ENCODE results near the gene CCN5.
A peak's percentile ranks its signal among the peaks of the same experiment; 100 is the strongest.

Gene CCN5

GRCh38 chr20:44689809-44690208, 25.4 kb upstream of the CCN5 start:
- H2BK5ac ChIP-seq (ENCODE audit: low read depth, low read length, poor library complexity, severe bottlenecking) = no peak overlapping the region
- 69% methylated on average over 2 of the region's 3 CpGs for WGBS
- no peak overlapping the region for H3K9ac ChIP-seq (ENCODE audit: low read length)
- no peak overlapping the region for H4K91ac ChIP-seq (ENCODE audit: low read length)
- no peak for DNase-seq
- H3K36me3 ChIP-seq (ENCODE audit: control insufficient read depth in 1 of 2, insufficient read depth in 2 of 2, low read depth in 1 of 2, low read length in 2 of 2) = no peaks in the 10 kb centered on the region
- no peaks in the 10 kb centered on the region for H3K27me3 ChIP-seq (ENCODE audit: control insufficient read depth in 1 of 2, insufficient read depth in 1 of 2, low read length in 2 of 2)
- no peak overlapping the region for H3K4me2 ChIP-seq (ENCODE audit: low read length, poor library complexity, severe bottlenecking)
- peak overlapping the region; percentile 84 for H2BK15ac ChIP-seq (ENCODE audit: low read depth, poor library complexity, severe bottlenecking)
- peak overlapping the region in 1 of 2 experiments; percentile 74 for H2BK12ac ChIP-seq (ENCODE audit: low read length in 2 of 2)
- H2BK120ac ChIP-seq (ENCODE audit: low read depth, low read length) = no peak overlapping the region
- no peak overlapping the region for H3K4ac ChIP-seq (ENCODE audit: low read depth in 1 of 2, low read length in 2 of 2)
- H3K14ac ChIP-seq (ENCODE audit: low read length in 2 of 2) = no peak overlapping the region
- no peak overlapping the region for H3K18ac ChIP-seq (ENCODE audit: low read depth in 1 of 2, low read length in 2 of 2)
- no peak overlapping the region for H4K8ac ChIP-seq (ENCODE audit: low read length)
- H3K79me1 ChIP-seq (replicated peaks; ENCODE audit: low read length, poor library complexity, severe bottlenecking) = no peaks in the 10 kb centered on the region
- peak overlapping the region; percentile 87 for H2AK5ac ChIP-seq (ENCODE audit: low read length, severe bottlenecking)
- peaks cover 6% of the 10 kb centered on the region for H3K4me1 ChIP-seq (ENCODE audit: control insufficient read depth, insufficient read depth, low read depth, low read length)
- no peak overlapping the region for H3K4me3 ChIP-seq (ENCODE audit: insufficient read depth in 1 of 2, low read depth in 1 of 2, low read length in 2 of 2)
- H3K9me3 ChIP-seq (ENCODE audit: control insufficient read depth, low read length) = no peaks in the 10 kb centered on the region
- no peak overlapping the region for H3K27ac ChIP-seq (ENCODE audit: low read length, poor library complexity, severe bottlenecking)
- H2AFZ ChIP-seq (ENCODE audit: low read depth, low read length) = no peak overlapping the region
- no peak overlapping the region for H3K23ac ChIP-seq (ENCODE audit: low read length in 2 of 2)

DNA sequence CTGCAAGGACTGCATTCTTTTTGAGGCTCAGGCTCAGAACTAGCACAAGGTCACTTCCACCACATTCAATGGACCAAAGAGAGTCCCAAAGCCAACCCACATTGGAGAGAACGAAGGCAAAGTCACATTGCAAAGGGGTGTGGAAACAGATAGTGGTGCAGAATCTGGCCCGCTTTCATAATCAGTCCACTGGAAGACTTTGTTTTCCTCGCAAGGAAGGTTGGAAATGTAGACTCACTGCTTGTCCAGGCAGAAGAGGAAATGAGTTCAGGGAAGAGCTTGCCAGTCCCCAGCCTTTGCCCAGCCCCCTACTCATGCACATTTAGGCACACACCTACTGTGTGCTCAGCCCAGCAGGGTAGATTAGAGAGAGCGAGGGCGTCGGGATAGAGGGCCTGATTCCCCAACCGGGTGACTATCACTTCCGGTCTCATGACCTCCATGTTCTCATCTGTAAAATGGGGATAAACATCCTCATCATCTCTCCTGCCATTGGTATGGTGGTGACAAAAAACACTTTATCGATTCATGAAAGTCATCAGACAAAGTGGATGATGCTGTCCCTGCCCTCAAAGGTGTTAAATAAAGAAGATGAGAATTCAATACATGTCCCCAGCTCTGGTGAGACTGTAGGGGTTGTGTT, 24.3 kb upstream of the CCN5 start:
- Histone ChIP-seq H3K27me3 (ENCODE audit: control insufficient read depth in 1 of 2, insufficient read depth in 1 of 2, low read length in 2 of 2) (no peaks in the 10 kb centered on the region), H4K91ac (ENCODE audit: low read length) (no peak overlapping the region), H3K4ac (ENCODE audit: low read depth in 1 of 2, low read length in 2 of 2) (no peak overlapping the region), H3K36me3 (ENCODE audit: control insufficient read depth in 1 of 2, insufficient read depth in 2 of 2, low read depth in 1 of 2, low read length in 2 of 2) (no peaks in the 10 kb centered on the region), H3K18ac (ENCODE audit: low read depth in 1 of 2, low read length in 2 of 2) (peak overlapping the region; percentile 26 to 79), H3K27ac (ENCODE audit: low read length, poor library complexity, severe bottlenecking) (no peak overlapping the region), H2BK15ac (ENCODE audit: low read depth, poor library complexity, severe bottlenecking) (no peak overlapping the region), H3K14ac (ENCODE audit: low read length in 2 of 2) (no peak overlapping the region), H3K9me3 (ENCODE audit: control insufficient read depth, low read length) (no peaks in the 10 kb centered on the region), H3K4me2 (ENCODE audit: low read length, poor library complexity, severe bottlenecking) (no peak overlapping the region), H2BK12ac (ENCODE audit: low read length in 2 of 2) (peak overlapping the region; percentile 23 to 78), H3K4me1 (ENCODE audit: control insufficient read depth, insufficient read depth, low read depth, low read length) (peaks cover 10% of the 10 kb centered on the region), H3K23ac (ENCODE audit: low read length in 2 of 2) (no peak overlapping the region), H3K79me1 (replicated peaks; ENCODE audit: low read length, poor library complexity, severe bottlenecking) (no peaks in the 10 kb centered on the region), H3K9ac (ENCODE audit: low read length) (peak overlapping the region; percentile 62), H2BK120ac (ENCODE audit: low read depth, low read length) (no peak overlapping the region), H2AFZ (ENCODE audit: low read depth, low read length) (no peak overlapping the region), H3K4me3 (ENCODE audit: insufficient read depth in 1 of 2, low read depth in 1 of 2, low read length in 2 of 2) (no peak overlapping the region), H4K8ac (ENCODE audit: low read length) (no peak overlapping the region), H2BK5ac (ENCODE audit: low read depth, low read length, poor library complexity, severe bottlenecking) (no peak overlapping the region), H2AK5ac (ENCODE audit: low read length, severe bottlenecking) (peak overlapping the region; percentile 5)
- WGBS = 84% methylated on average over 9 of the region's 9 CpGs
- no peak for DNase-seq

DNA sequence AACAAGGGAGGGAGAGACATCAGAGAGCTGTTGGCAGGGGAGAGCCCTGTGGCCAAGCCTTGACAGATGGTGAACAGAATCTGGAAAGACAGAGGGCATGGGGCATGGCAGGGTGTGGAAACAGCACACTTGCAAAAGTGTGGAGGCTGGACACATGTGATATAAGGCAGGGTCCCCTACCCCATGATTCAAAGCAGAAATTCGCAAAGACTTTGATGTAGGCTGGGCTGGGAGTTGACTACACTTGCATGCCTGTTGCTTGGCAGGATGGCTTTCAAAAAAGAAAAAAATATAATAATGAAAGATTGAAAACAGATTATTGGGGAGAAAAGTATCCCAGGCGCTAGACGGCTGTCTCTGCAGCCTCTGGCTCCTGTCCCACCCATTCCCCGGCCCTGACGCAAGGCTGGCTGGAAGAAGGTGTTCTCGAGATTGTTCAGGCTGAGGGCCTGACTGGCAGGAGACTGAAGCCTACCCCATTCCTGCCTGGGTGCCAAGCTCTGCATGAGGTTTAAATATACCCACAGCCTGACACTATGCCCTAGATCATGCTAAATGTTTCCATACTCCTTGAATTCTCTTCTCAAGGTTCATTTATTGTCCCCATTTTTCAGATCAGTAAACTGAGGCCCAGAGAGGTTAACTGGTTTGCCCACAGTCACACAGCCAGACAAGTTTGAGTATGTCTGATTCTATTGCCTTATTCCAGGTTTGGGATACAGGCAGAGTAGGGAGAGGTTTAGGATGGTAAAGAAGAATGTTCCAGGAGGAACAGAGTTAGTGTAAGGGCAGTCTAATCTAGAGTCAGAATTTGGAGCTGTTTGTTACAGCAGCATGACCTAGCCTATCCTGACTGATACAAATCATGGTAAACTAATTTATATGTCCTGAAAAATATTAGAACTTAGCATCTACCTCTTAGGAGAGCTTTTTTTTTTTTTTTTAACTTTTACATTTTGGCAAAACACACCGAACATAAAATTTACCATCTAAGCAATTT, 23.4 kb upstream of the CCN5 start:
- Histone ChIP-seq H4K91ac (ENCODE audit: low read length) (no peak overlapping the region), H3K36me3 (ENCODE audit: control insufficient read depth in 1 of 2, insufficient read depth in 2 of 2, low read depth in 1 of 2, low read length in 2 of 2) (no peaks in the 10 kb centered on the region), H3K23ac (ENCODE audit: low read length in 2 of 2) (no peak overlapping the region), H2BK12ac (ENCODE audit: low read length in 2 of 2) (peak overlapping the region; percentile 23 to 78), H3K4me3 (ENCODE audit: insufficient read depth in 1 of 2, low read depth in 1 of 2, low read length in 2 of 2) (no peak overlapping the region), H2AFZ (ENCODE audit: low read depth, low read length) (no peak overlapping the region), H3K4me1 (ENCODE audit: control insufficient read depth, insufficient read depth, low read depth, low read length) (peaks cover 13% of the 10 kb centered on the region), H2AK5ac (ENCODE audit: low read length, severe bottlenecking) (peak overlapping the region; percentile 84), H4K8ac (ENCODE audit: low read length) (no peak overlapping the region), H3K9me3 (ENCODE audit: control insufficient read depth, low read length) (no peaks in the 10 kb centered on the region), H2BK15ac (ENCODE audit: low read depth, poor library complexity, severe bottlenecking) (peak overlapping the region; percentile 30), H3K4me2 (ENCODE audit: low read length, poor library complexity, severe bottlenecking) (no peak overlapping the region), H2BK120ac (ENCODE audit: low read depth, low read length) (no peak overlapping the region), H3K27ac (ENCODE audit: low read length, poor library complexity, severe bottlenecking) (peak overlapping the region; percentile 91), H2BK5ac (ENCODE audit: low read depth, low read length, poor library complexity, severe bottlenecking) (no peak overlapping the region), H3K4ac (ENCODE audit: low read depth in 1 of 2, low read length in 2 of 2) (no peak overlapping the region), H3K9ac (ENCODE audit: low read length) (peak overlapping the region; percentile 82), H3K27me3 (ENCODE audit: control insufficient read depth in 1 of 2, insufficient read depth in 1 of 2, low read length in 2 of 2) (no peaks in the 10 kb centered on the region), H3K18ac (ENCODE audit: low read depth in 1 of 2, low read length in 2 of 2) (peak overlapping the region; percentile 5 to 79), H3K14ac (ENCODE audit: low read length in 2 of 2) (no peak overlapping the region), H3K79me1 (replicated peaks; ENCODE audit: low read length, poor library complexity, severe bottlenecking) (no peaks in the 10 kb centered on the region)
- WGBS = 96% methylated on average over 7 of the region's 7 CpGs
- DNase-seq = no peak

DNA sequence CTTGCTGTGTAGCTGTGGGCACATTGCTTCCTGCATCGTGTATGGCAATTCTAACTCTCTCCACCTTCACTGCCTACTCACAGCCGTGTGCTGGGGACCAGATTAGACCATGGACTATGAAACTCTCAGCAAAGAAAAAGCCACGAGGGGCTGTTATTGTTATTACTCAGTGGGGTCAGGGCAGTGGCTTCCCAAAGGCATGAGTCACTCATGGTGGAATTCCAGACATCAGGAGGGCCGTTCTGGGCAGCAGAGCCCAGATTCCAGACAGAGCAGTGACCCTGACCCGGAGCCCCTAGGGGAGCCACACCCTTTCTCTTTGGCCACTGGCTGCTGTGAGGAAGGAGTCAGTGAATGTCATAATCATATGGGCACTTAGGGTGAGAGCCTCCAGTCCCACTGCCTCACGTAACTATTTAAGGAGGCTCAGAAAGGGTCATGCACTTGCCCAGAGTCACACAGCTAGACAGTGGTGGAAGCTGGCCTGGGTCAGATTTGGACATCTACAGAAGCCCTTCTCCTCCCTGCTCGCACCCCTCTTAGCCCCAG, 22.2 kb upstream of the CCN5 start:
- H2AK5ac ChIP-seq (ENCODE audit: low read length, severe bottlenecking) = peak overlapping the region; percentile 100
- peak overlapping the region; percentile 87 for H4K91ac ChIP-seq (ENCODE audit: low read length)
- no peak overlapping the region for H3K23ac ChIP-seq (ENCODE audit: low read length in 2 of 2)
- H2BK15ac ChIP-seq (ENCODE audit: low read depth, poor library complexity, severe bottlenecking) = no peak overlapping the region
- H3K4ac ChIP-seq (ENCODE audit: low read depth in 1 of 2, low read length in 2 of 2) = peak overlapping the region in 1 of 2 experiments; percentile 46
- H3K27me3 ChIP-seq (ENCODE audit: control insufficient read depth in 1 of 2, insufficient read depth in 1 of 2, low read length in 2 of 2) = no peaks in the 10 kb centered on the region
- H4K8ac ChIP-seq (ENCODE audit: low read length) = peak overlapping the region; percentile 72
- H2BK12ac ChIP-seq (ENCODE audit: low read length in 2 of 2) = peak overlapping the region; percentile 59 to 89
- no peak overlapping the region for H2AFZ ChIP-seq (ENCODE audit: low read depth, low read length)
- H3K27ac ChIP-seq (ENCODE audit: low read length, poor library complexity, severe bottlenecking) = peak overlapping the region; percentile 91
- H3K4me2 ChIP-seq (ENCODE audit: low read length, poor library complexity, severe bottlenecking) = no peak overlapping the region
- H3K4me3 ChIP-seq (ENCODE audit: insufficient read depth in 1 of 2, low read depth in 1 of 2, low read length in 2 of 2) = no peak overlapping the region
- H3K4me1 ChIP-seq (ENCODE audit: control insufficient read depth, insufficient read depth, low read depth, low read length) = peaks cover 13% of the 10 kb centered on the region
- H3K79me1 ChIP-seq (replicated peaks; ENCODE audit: low read length, poor library complexity, severe bottlenecking) = no peaks in the 10 kb centered on the region
- no peaks in the 10 kb centered on the region for H3K9me3 ChIP-seq (ENCODE audit: control insufficient read depth, low read length)
- peak overlapping the region; percentile 33 for H2BK5ac ChIP-seq (ENCODE audit: low read depth, low read length, poor library complexity, severe bottlenecking)
- peak; percentile 97 for DNase-seq
- H3K18ac ChIP-seq (ENCODE audit: low read depth in 1 of 2, low read length in 2 of 2) = peak overlapping the region; percentile 67 to 79
- 5% methylated on average over 7 of the region's 7 CpGs for WGBS
- H3K36me3 ChIP-seq (ENCODE audit: control insufficient read depth in 1 of 2, insufficient read depth in 2 of 2, low read depth in 1 of 2, low read length in 2 of 2) = no peaks in the 10 kb centered on the region
- H3K9ac ChIP-seq (ENCODE audit: low read length) = peak overlapping the region; percentile 82
- H3K14ac ChIP-seq (ENCODE audit: low read length in 2 of 2) = no peak overlapping the region
- H2BK120ac ChIP-seq (ENCODE audit: low read depth, low read length) = no peak overlapping the region

Measured in mesenchymal stem cell (in vitro differentiated cells and primary cell).